HG03060 (cell line): ENCODE measurements around the gene ZNF618.
"Not testable (repeated sequence)": the region's sequence is repeated elsewhere in the genome, so short reads cannot be mapped to it uniquely, and the experiment has no call there.

Source experiments
- ATAC-seq: cut with Tn5 transposase; IDR thresholded peaks from one replicate; pipeline ENCODE4 v1.9.1; 2021; ENCODE audit warnings: low read depth, moderate number of reproducible peaks; ENCODE audit not compliant: unreplicated experiment

ZNF618 gene

DNA sequence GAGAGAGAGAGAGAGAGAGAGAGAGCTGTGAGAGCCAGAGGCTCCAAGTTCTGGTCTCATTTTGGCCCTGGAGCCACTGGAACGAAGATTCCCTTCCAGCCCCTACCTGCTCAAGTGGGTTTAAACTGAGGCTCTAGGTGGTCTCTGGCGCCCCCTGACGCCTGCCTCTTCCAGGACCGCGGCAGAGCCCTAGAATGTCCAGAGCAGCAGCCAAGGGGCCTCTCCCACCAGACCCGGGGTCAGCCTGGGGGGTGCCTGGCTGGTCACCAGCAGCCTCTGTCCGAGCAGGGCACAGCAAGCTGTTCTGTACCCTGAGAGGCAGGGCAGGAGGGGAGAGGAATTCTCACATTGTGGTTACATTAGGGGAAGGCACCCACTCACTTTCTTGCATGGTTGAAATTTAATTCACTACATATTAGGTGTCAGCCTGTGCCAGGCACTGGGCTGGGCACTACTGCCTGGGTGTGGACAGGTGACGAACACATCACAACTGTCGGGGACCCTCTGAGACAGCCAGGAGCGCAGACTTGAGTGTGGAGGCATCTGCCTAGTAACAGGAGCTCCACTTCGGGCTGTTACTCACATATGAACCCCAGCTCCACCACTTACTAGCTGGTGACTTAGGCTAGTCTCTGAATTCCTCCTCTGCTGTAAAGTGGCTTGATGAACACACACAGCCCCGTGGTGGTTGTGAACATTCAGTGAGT, 157.4 kb downstream of the ZNF618 start:
- ATAC-seq = no peak

DNA sequence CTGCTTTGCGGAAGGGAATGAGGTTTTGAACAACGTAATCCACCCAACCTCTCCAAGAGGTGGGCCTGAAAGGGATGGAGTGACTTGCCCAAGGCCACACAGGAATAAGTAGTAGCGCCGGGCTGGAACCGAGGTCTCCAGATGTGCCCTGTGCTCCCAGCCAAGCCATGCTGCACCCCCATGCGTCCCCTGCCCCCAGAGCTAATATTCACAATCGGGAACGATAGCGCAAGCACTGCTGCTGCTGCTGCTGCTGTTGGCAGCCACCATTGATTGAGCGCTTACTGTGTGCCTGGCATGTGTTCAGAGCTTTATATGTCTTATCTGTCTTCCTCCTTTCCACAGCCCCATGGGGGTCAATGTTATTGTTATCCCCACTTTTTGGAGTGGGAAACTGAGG, 158.1 kb downstream of the ZNF618 start:
- no peak for ATAC-seq

GRCh38 chr9:114034661-114035062, 158.6 kb downstream of the ZNF618 start:
- no peak for ATAC-seq

- ATAC-seq = no peak
Observed at GRCh38 chr9:114035221-114035844, 159.2 kb downstream of the ZNF618 start.

- ATAC-seq = no peak
Observed at GRCh38 chr9:114035845-114036801, 160.0 kb downstream of the ZNF618 start.

DNA sequence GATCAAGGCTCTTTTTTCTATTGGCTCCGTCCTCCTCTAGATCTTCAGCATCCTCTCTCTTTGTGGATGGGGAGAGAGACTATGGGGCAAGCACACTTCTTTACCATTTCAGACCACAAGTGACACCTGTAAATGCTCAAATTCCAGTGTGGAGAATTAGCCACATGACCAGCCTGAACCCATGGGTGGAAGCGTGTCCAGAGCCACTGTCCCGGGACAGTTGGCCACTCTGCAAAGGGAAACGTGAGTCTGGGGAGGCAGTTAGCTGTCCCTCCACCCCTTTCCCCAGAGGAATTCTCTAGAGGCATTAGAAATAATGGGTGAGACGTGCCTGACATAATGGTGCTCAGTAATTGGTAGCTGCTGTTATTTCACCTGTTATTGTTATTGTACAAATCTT, 161.1 kb downstream of the ZNF618 start:
- ATAC-seq = no peak

DNA sequence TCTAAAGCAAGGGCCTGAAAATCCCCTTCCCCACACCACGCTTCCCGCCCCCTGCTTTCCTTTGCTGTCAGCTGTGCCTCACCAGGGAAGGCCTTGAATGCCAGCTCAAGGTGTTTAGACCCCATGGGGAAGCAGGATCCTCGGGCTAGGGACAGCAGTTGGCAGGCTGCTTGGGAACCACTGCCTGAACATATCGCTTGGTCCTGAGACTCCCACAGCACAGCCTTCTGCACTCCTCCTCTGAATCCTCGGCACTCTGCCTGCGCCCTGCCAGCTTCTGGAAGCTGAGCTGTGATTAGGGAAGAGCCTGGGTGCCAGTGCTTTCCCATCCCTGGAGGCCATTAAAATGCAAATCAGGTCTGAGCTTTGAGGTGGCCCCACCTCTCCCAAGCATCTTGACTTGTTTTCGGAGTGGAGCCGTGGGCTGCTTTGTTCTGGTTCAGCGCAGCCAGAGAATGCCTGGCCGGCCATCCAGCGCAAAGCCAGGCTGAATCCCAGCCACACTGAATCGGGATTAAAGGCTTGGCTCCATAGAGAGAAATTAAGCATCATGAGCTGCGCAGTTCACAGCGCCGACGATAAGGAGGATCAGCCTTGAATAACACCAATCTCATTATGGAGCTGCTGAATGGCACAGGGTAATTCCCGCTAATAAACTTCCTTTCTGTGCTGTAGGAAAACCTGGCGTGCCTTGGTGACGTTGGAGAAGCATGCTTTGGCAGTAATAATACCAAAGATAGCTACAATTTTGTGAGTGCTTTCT, 162.0 kb downstream of the ZNF618 start:
- ATAC-seq = no peak

GRCh38 chr9:114038724-114039313, 162.7 kb downstream of the ZNF618 start:
- no peak for ATAC-seq

- no peak for ATAC-seq
Observed at GRCh38 chr9:114039484-114039883, 163.4 kb downstream of the ZNF618 start.

DNA sequence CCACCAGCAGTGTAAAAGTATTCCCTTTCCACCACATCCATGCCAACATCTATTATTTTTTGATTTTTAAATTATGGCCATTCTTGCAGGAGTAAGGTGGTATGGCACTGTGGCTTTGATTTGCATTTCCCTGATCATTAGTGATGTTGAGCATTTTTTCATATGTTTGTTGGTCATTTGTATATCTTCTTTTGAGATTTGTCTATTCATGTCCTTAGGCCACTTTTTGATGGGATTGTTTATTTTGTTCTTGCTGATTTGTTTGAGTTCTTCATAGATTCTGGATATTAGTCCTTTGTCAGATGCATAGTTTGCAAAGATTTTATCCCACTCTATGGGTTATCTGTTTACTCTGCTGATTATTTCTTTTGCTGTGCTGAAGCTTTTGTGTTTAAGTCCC, 167.6 kb downstream of the ZNF618 start:
- ATAC-seq = not testable (repeated sequence)

GRCh38 chr9:114046237-114046755, 170.2 kb downstream of the ZNF618 start:
- ATAC-seq = no peak

- no peak for ATAC-seq
Observed at GRCh38 chr9:114046875-114047274, 170.8 kb downstream of the ZNF618 start.

- ATAC-seq = no peak
Observed at GRCh38 chr9:114047717-114048116, 171.6 kb downstream of the ZNF618 start.

DNA sequence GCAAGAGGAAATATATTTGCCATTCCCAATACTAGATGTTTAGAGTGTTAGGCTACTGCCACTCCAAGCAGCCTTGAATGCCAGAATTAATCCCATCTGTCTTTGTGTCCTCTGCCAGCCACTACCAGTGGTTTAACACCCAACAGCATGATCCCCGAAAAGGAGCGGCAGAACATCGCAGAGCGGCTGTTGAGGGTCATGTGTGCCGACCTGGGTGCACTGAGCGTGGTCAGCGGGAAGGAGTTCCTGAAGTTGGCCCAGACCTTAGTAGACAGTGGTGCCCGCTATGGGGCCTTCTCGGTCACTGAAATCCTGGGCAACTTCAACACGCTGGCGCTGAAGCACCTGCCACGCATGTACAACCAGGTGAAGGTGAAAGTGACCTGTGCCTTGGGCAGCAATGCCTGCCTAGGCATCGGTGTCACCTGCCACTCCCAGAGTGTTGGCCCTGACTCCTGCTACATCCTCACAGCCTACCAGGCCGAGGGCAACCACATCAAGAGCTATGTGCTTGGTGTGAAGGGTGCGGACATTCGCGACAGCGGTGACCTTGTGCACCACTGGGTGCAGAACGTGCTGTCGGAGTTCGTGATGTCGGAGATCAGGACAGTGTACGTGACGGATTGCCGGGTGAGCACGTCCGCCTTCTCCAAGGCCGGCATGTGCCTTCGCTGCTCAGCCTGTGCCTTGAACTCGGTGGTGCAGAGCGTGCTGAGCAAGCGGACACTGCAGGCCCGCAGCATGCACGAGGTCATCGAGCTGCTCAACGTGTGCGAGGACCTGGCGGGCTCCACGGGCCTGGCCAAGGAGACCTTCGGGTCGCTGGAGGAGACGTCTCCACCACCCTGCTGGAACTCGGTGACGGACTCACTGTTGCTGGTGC, 172.7 kb downstream of the ZNF618 start:
- ATAC-seq = no peak

- ATAC-seq = no peak
Observed at GRCh38 chr9:114049441-114050225, 173.5 kb downstream of the ZNF618 start.

DNA sequence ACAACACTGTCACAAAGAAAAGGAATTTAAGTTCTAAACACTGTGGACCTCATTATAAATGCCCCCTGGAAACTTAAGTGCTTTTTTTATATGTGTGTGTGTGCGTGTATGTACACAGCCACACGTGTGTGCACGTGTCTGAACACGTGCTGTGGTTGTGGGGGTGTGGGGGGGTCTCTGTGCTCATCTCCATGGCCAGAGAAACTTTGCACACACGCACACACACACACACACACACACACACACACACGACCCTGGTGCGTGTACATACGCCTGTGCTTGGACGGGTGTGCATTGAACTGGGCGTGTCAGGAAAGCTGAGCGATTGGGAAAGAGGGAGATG, 174.1 kb downstream of the ZNF618 start:
- ATAC-seq = no peak

DNA sequence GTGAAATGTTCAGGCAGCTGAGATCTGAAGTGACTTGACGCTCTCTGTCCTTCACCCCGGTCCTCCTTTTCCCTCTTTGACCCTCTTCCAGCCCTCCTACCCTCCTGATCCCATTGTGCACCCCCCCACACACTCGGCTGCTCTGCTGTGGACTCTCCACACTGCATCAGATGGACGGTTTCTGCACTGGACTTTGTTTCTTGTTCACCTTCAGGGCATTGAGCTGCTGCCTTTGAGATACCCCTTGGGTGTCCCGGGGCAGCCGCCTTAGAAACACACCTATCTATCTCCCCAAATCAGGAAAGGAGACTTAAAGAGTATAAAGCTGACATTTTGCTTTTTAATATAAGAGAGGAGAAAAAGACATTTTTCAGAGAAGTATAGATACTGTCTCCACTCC, 174.5 kb downstream of the ZNF618 start:
- no peak for ATAC-seq

- no peak for ATAC-seq
Observed at GRCh38 chr9:114051281-114051680, 175.2 kb downstream of the ZNF618 start.
